NT2/D1 (cell line): Measurements from ENCODE around the gene DNM3.

ENCODE experiments used
- SUZ12 ChIP-seq: IDR thresholded peaks from 2 replicates; pipeline ENCODE4 v1.6.1; 2011; ENCODE audit not compliant: insufficient read length, insufficient read depth; ENCODE audit errors: extremely low read depth
- ZNF274 ChIP-seq: IDR thresholded peaks from 2 replicates; pipeline ENCODE4 v1.6.1; 2011; ENCODE audit warnings: mild to moderate bottlenecking, low read depth, low read length

DNA sequence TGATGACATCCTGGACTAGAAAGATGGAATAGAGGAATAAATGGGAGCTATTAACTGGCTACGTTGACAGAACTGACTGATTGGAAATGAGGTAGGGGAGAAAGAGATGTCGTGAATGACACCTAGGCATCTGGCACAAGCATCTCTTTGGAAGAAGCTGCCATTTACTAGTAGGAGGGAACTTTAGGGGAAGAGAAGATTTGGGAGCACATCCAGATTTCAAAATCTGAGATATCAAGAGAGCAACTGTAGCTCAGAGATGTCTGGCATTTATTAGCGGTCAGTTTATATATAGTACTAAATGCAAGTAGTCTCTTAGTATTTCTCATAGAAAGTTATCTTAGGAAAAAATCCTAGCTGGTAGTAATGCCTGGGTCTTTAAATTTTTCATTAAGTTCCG is 447.3 kb downstream of the DNM3 start:
- TF ChIP-seq SUZ12 (no peak), ZNF274 (no peak)
